Lung (tissue), 12 donors: Measurements from ENCODE around the gene TOGARAM1. TPM values are rescaled to one million over a fixed set of nuclear protein-coding genes. Genes with fewer than 3 reads are reported as not detected.

Experiments used
- ATAC-seq: fragments of 200-7000 bp; cut with Tn5 transposase; one replicate; pipeline ENCODE4 v1.9.1; 2020; ENCODE audit warnings: moderate number of reproducible peaks; ENCODE audit not compliant: insufficient read depth, low FRiP score
- DNase-seq, 3 donors: peaks; one replicate each; pipeline ENCODE4 v3.0.0-alpha.2; 2013 to 2017
- H3K27ac ChIP-seq, 2 donors: one replicate each; pipeline ENCODE4 v1.5.1; 2013; ENCODE audit warnings: mild to moderate bottlenecking in 2 of 2, moderate library complexity in 2 of 2, control low read depth in 1 of 2, inconsistent platforms in 1 of 2, low read depth in 1 of 2, low read length in 1 of 2
- H3K27me3 ChIP-seq, 3 donors: one replicate each; pipeline ENCODE4 v1.5.1; 2013; ENCODE audit warnings: low read length in 2 of 3; ENCODE audit not compliant: control insufficient read depth in 3 of 3, insufficient read depth in 3 of 3
- H3K36me3 ChIP-seq, 4 donors: one replicate each; pipeline ENCODE4 v1.5.1; 2013; ENCODE audit warnings: low read length in 4 of 4, mild to moderate bottlenecking in 1 of 4, moderate library complexity in 1 of 4; ENCODE audit not compliant: control insufficient read depth in 4 of 4, insufficient read depth in 4 of 4
- H3K4me1 ChIP-seq, 5 donors: one replicate each; pipeline ENCODE4 v1.5.1; 2013; ENCODE audit warnings: low read length in 5 of 5, mild to moderate bottlenecking in 2 of 5, moderate library complexity in 1 of 5; ENCODE audit not compliant: control insufficient read depth in 5 of 5, insufficient read depth in 5 of 5
- H3K4me3 ChIP-seq: one replicate; pipeline ENCODE4 v1.5.1; 2013; ENCODE audit warnings: mild to moderate bottlenecking, control low read depth, moderate library complexity
- H3K9ac ChIP-seq, 2 donors: one replicate each; pipeline ENCODE4 v1.5.1; 2013; ENCODE audit warnings: low read length in 2 of 2, control low read depth in 1 of 2; ENCODE audit not compliant: insufficient read depth in 1 of 2
- H3K9me3 ChIP-seq, 4 donors: one replicate each; pipeline ENCODE4 v1.5.1; 2013; ENCODE audit warnings: low read length in 3 of 4, mild to moderate bottlenecking in 1 of 4, moderate library complexity in 1 of 4; ENCODE audit not compliant: control insufficient read depth in 4 of 4, insufficient read depth in 3 of 4
- WGBS, 2 donors: extraction: QIAGEN DNeasy Blood & Tissue Kit; methylation state at CpG; one replicate each; pipeline ENCODE4 v1.1.7; 2013; 5-methylcytosine and 5-hydroxymethylcytosine counted together
- polyA plus RNA-seq, 2 donors: library from polyadenylated mRNA; stranded (reverse); fragments of 200-250 nt; gene quantifications; one replicate each; pipeline ENCODE4 v1.2.1, GENCODE V29; 2013
- total RNA-seq, 2 donors: library from RNA; depleted of rRNA in 1 of 2; stranded (reverse); fragments of >200 nt in 1 of 2; gene quantifications; one replicate each; pipeline ENCODE4 v1.2.1, GENCODE V29; 2014 to 2021
- TF ChIP-seq, protein P1 (sequence below): IDR thresholded peaks from 2 replicates; pipeline ENCODE4 v1.5.1; 2012; ENCODE audit warnings: mild to moderate bottlenecking; ENCODE audit errors: control extremely low read depth, extremely low read depth
- donor health status: control.
- donor health status: control.
- donor health status: Bipolar disorder and iron deficiency.
- donor health status: healthy.
- donor health status: DM: yes; HTN: yes; CAD: no.

TOGARAM1 gene
- total and polyA plus RNA-seq, 4 donors, result 4.2 to 52.0 (median 11.4) TPM

- Histone ChIP-seq H3K4me1 (peaks cover 0 to 10% (median 4%) of the 10 kb centered on the region in 5 donors), H3K4me3 (no peak overlapping the region), H3K9me3 (peaks cover 0 to 5% (median 1%) of the 10 kb centered on the region in 4 donors), H3K27me3 (no peaks in the 10 kb centered on the region), H3K27ac (no peak overlapping the region), H3K36me3 (peaks cover 0 to 12% (median 6%) of the 10 kb centered on the region in 4 donors), H3K9ac (no peak overlapping the region)
- TF ChIP-seq, protein P1, sequence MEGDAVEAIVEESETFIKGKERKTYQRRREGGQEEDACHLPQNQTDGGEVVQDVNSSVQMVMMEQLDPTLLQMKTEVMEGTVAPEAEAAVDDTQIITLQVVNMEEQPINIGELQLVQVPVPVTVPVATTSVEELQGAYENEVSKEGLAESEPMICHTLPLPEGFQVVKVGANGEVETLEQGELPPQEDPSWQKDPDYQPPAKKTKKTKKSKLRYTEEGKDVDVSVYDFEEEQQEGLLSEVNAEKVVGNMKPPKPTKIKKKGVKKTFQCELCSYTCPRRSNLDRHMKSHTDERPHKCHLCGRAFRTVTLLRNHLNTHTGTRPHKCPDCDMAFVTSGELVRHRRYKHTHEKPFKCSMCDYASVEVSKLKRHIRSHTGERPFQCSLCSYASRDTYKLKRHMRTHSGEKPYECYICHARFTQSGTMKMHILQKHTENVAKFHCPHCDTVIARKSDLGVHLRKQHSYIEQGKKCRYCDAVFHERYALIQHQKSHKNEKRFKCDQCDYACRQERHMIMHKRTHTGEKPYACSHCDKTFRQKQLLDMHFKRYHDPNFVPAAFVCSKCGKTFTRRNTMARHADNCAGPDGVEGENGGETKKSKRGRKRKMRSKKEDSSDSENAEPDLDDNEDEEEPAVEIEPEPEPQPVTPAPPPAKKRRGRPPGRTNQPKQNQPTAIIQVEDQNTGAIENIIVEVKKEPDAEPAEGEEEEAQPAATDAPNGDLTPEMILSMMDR, result no peak
- no peak for ATAC-seq
- no peak for DNase-seq
- WGBS, 2 donors, result 94 to 97% methylated on average over 4 of the region's 4 CpGs
These were observed 9.5 kb downstream of the TOGARAM1 start for GRCh38 chr14:44971459-44971858.

- no peaks in the 10 kb centered on the region for H3K9me3 ChIP-seq
- H3K4me3 ChIP-seq, result no peak overlapping the region
- no peak overlapping the region for H3K27ac ChIP-seq
- DNase-seq (no peak), ATAC-seq (no peak)
- H3K36me3 ChIP-seq, result peaks cover 0 to 4% (median 0%) of the 10 kb centered on the region in 4 donors
- 70 to 77% methylated on average over 2 of the region's 2 CpGs for WGBS, 2 donors
- H3K9ac ChIP-seq, result no peak overlapping the region
- peaks cover 0 to 7% (median 0%) of the 10 kb centered on the region in 5 donors for H3K4me1 ChIP-seq
- H3K27me3 ChIP-seq, result no peaks in the 10 kb centered on the region
- TF ChIP-seq, protein P1, result no peak
These were observed 17.3 kb downstream of the TOGARAM1 start for GRCh38 chr14:44979273-44979672.

- peaks cover 0 to 7% (median 0%) of the 10 kb centered on the region in 5 donors for H3K4me1 ChIP-seq
- no peaks in the 10 kb centered on the region for H3K27me3 ChIP-seq
- no peaks in the 10 kb centered on the region for H3K9me3 ChIP-seq
- H3K36me3 ChIP-seq, result peaks cover 0 to 4% (median 0%) of the 10 kb centered on the region in 4 donors
- DNase-seq (peak in 1 of 3 donors; percentile 60), ATAC-seq (no peak)
- TF ChIP-seq, protein P1, result no peak
- no peak overlapping the region for H3K9ac ChIP-seq
- H3K27ac ChIP-seq, result no peak overlapping the region
- H3K4me3 ChIP-seq, result no peak overlapping the region
These were observed 17.9 kb downstream of the TOGARAM1 start for GRCh38 chr14:44979740-44980356.

DNA sequence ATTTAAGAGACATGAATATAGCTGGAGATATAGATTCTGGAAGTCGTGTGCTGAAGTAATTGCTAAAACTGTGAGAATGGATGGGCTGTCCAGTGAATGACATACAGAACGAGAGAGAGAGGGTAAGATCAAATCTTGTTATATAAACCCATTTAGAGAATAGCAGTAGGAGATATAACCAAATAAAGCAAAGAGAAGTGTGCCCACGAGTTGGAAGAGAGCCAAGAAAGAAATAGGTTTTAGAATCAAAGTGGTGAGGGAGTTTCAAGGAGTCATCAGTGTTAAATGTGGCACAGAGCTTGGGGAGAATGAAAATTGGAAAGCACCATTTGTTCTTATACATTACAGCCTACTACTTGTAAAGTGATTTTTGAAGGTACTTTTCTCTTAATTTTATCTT is 19.2 kb downstream of the TOGARAM1 start:
- DNase-seq, result no peak
- H3K9me3 ChIP-seq, result no peaks in the 10 kb centered on the region
- 72 to 76% methylated on average over 3 of the region's 3 CpGs for WGBS, 2 donors
- TF ChIP-seq, protein P1, result no peak
- no peak overlapping the region for H3K9ac ChIP-seq
- no peaks in the 10 kb centered on the region for H3K27me3 ChIP-seq
- ATAC-seq, result no peak
- no peak overlapping the region for H3K27ac ChIP-seq
- peaks cover 0 to 7% (median 0%) of the 10 kb centered on the region in 5 donors for H3K4me1 ChIP-seq
- H3K36me3 ChIP-seq, result peaks cover 0 to 3% (median 0%) of the 10 kb centered on the region in 4 donors
- H3K4me3 ChIP-seq, result no peak overlapping the region
